Peyer's patch (tissue), 4 donors: ENCODE measurements around the gene DOCK3.
"Not testable (repeated sequence)": the region's sequence is repeated elsewhere in the genome, so short reads cannot be mapped to it uniquely, and the experiment has no call there.

ENCODE experiments used
- POLR2A ChIP-seq, 2 donors: fragments of 450-650 bp; IDR thresholded peaks; one replicate each; pipeline ENCODE4 v1.5.1; 2017; ENCODE audit warnings: antibody characterized with exemption in 2 of 2, mild to moderate bottlenecking in 2 of 2, moderate library complexity in 2 of 2
- TF ChIP-seq, protein P1 (sequence below), 6 experiments: fragments of 450-650 bp in 4 of 6; fragments of 200-600 bp in 2 of 6; sonication (generic) in 1 of 6; IDR thresholded peaks; one replicate each; pipeline ENCODE4 v1.5.1; 2017 to 2019; ENCODE audit warnings: antibody characterized with exemption in 6 of 6, mild to moderate bottlenecking in 3 of 6, moderate library complexity in 1 of 6

DNA sequence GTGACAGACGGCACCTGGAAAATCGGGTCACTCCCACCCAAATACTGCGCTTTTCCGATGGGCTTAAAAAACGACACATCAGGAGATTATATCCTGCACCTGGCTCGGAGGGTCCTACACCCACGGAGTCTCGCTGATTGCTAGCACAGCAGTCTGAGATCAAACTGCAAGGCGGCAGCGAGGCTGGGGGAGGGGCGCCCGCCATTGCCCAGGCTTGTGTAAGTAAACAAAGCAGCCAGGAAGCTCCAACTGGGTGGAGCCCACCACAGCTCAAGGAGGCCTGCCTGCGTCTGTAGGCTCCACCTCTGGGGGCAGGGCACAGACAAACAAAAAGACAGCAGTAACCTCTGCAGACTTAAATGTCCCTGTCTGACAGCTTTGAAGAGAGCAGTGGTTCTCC lies 524.6 kb downstream of the DOCK3 start:
- TF ChIP-seq, protein P1, sequence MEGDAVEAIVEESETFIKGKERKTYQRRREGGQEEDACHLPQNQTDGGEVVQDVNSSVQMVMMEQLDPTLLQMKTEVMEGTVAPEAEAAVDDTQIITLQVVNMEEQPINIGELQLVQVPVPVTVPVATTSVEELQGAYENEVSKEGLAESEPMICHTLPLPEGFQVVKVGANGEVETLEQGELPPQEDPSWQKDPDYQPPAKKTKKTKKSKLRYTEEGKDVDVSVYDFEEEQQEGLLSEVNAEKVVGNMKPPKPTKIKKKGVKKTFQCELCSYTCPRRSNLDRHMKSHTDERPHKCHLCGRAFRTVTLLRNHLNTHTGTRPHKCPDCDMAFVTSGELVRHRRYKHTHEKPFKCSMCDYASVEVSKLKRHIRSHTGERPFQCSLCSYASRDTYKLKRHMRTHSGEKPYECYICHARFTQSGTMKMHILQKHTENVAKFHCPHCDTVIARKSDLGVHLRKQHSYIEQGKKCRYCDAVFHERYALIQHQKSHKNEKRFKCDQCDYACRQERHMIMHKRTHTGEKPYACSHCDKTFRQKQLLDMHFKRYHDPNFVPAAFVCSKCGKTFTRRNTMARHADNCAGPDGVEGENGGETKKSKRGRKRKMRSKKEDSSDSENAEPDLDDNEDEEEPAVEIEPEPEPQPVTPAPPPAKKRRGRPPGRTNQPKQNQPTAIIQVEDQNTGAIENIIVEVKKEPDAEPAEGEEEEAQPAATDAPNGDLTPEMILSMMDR (IDR thresholded peaks at IDR 0.05) = not testable (repeated sequence)
- not testable (repeated sequence) for TF ChIP-seq POLR2A (IDR thresholded peaks at IDR 0.05)
